BJ (cell line): ENCODE data around the gene DNAH1. TPM values are rescaled to one million over a fixed set of nuclear protein-coding genes. Genes with fewer than 3 reads are reported as not detected.
A peak's percentile ranks its signal among the peaks of the same experiment; 100 is the strongest.

Source experiments
- CTCF ChIA-PET: fragments of 350-600 bp; formaldehyde crosslinking; extraction: SDS; loops from one replicate; lab custom pipeline; 2021; ENCODE audit warnings: antibody characterized with exemption, inconsistent platforms; lab: Yijun Ruan, JAX
- POLR2A ChIA-PET: fragments of 300-600 bp; sonication (Branson Sonifier 250); formaldehyde crosslinking; extraction: SDS; loops from one replicate; lab custom pipeline; 2021; ENCODE audit warnings: antibody characterized with exemption; lab: Charles Lee
- DNase-seq: peaks from one replicate; pipeline ENCODE4 v3.0.0-alpha.2; 2011; ENCODE audit warnings: low read depth
- H3K27me3 ChIP-seq: 2 replicates; pipeline ENCODE4 v1.6.0; 2011; ENCODE audit warnings: low read length; ENCODE audit not compliant: control insufficient read depth, insufficient read depth
- H3K36me3 ChIP-seq: 2 replicates; pipeline ENCODE4 v1.5.1; 2011; ENCODE audit warnings: low read length; ENCODE audit not compliant: control insufficient read depth, insufficient read depth
- H3K4me3 ChIP-seq: 2 replicates; pipeline ENCODE4 v1.5.1; 2011; ENCODE audit warnings: low read depth, mild to moderate bottlenecking, control low read depth, low read length
- CTCF ChIP-seq: IDR thresholded peaks from 2 replicates; pipeline ENCODE4 v1.5.1; 2011; ENCODE audit warnings: low read depth, mild to moderate bottlenecking, control low read depth, inconsistent platforms, low read length, moderate library complexity; ENCODE audit not compliant: insufficient read depth
- polyA plus RNA-seq: library from polyadenylated mRNA; depleted of rRNA; stranded (reverse); fragments of >200 nt; gene quantifications from 2 replicates; pipeline ENCODE4 v1.2.3, GENCODE V29; 2011; rRNA removed
- small RNA-seq: library from RNA; depleted of rRNA; stranded (forward); fragments of <200 nt; gene quantifications from one replicate; pipeline ENCODE3, GENCODE V24; 2012; ENCODE audit warnings: low replicate concordance, low read depth; ENCODE audit not compliant: insufficient read length

Gene DNAH1
- polyA plus RNA-seq, 1 experiment: 4.8 TPM

- H3K4me3 ChIP-seq: no peak overlapping the region
- DNase-seq: no peak
- H3K36me3 ChIP-seq: no peaks in the 10 kb centered on the region
- no peak for TF ChIP-seq CTCF
- H3K27me3 ChIP-seq: no peaks in the 10 kb centered on the region
- ChIA-PET CTCF (interaction anchor here (0.7 to 12.4 kb wide), 13 partner anchors 12 to 247 kb away, joined by 3 to 445 read pairs (median 4); no protein-coding TSS in a partner anchor), POLR2A (no interaction called here)
Observed at GRCh38 chr3:52446042-52446441, 129.9 kb downstream of the DNAH1 start.

- no peaks in the 10 kb centered on the region for H3K27me3 ChIP-seq
- H3K36me3 ChIP-seq: no peaks in the 10 kb centered on the region
- ChIA-PET POLR2A (no interaction called here), CTCF (interaction anchor here (0.6 to 12.4 kb wide), 21 partner anchors 11 to 1635 kb away, joined by 3 to 445 read pairs (median 4); partner anchors contain the start of gene TLR9)
- no peak overlapping the region for H3K4me3 ChIP-seq
- DNase-seq: no peak
- TF ChIP-seq CTCF: peak; percentile 100
Observed at GRCh38 chr3:52446631-52447511, 130.8 kb downstream of the DNAH1 start.

GRCh38 chr3:52447512-52448355 lies 131.6 kb downstream of the DNAH1 start:
- TF ChIP-seq CTCF: no peak
- no peak overlapping the region for H3K4me3 ChIP-seq
- ChIA-PET POLR2A (no interaction called here), CTCF (interaction anchor here (0.6 to 12.4 kb wide), 13 partner anchors 10 to 444 kb away, joined by 3 to 445 read pairs (median 5); partner anchors contain the start of gene TLR9)
- H3K36me3 ChIP-seq: no peaks in the 10 kb centered on the region
- H3K27me3 ChIP-seq: no peaks in the 10 kb centered on the region
- DNase-seq: no peak

Small RNAs within 50 kb of the gene (small RNA-seq; reads per million reads assigned to genes)
- gene MIR135A1: not detected
- gene MIRLET7G: 172,842 reads per million, percentile 100 among the genes with 10 or more reads in this experiment

Other genes starting within 250 kb of the DNAH1 start
- gene POC1A, start 161.9 kb upstream of the DNAH1 start, polyA plus RNA-seq: 9.3 and 18.4 TPM in 2 replicates
- gene ALAS1, start 118.2 kb upstream of the DNAH1 start, polyA plus RNA-seq: 35.7 and 51.7 TPM in 2 replicates
- 0.07 TPM in 1 of 2 replicates, not detected in the other for gene TLR9, start 90.7 kb upstream of the DNAH1 start, polyA plus RNA-seq
- 109 and 205 TPM in 2 replicates for gene TWF2, start 77.2 kb upstream of the DNAH1 start, polyA plus RNA-seq
- gene PPM1M, start 70.6 kb upstream of the DNAH1 start, polyA plus RNA-seq: 38.5 and 52.2 TPM in 2 replicates
- 42.3 and 62.8 TPM in 2 replicates for gene WDR82, start 37.7 kb upstream of the DNAH1 start, polyA plus RNA-seq
- 4.6 and 7.8 TPM in 2 replicates for gene GLYCTK, start 28.5 kb upstream of the DNAH1 start, polyA plus RNA-seq
- 35.9 and 62.0 TPM in 2 replicates for gene BAP1, start 93.7 kb downstream of the DNAH1 start, polyA plus RNA-seq
- 4.3 and 4.9 TPM in 2 replicates for gene PHF7, start 94.3 kb downstream of the DNAH1 start, polyA plus RNA-seq
- not detected in 2 replicates for gene SEMA3G, start 128.8 kb downstream of the DNAH1 start, polyA plus RNA-seq
- 1.7 TPM in 2 replicates for gene TNNC1, start 137.7 kb downstream of the DNAH1 start, polyA plus RNA-seq
- gene NISCH, start 139.3 kb downstream of the DNAH1 start, polyA plus RNA-seq: 66.4 and 95.3 TPM in 2 replicates
- gene STAB1, start 179.0 kb downstream of the DNAH1 start, polyA plus RNA-seq: 0.01 and 0.05 TPM in 2 replicates
- 132 and 186 TPM in 2 replicates for gene NT5DC2, start 217.5 kb downstream of the DNAH1 start, polyA plus RNA-seq
- 11.9 and 12.3 TPM in 2 replicates for gene UQCC5, start 220.3 kb downstream of the DNAH1 start, polyA plus RNA-seq